H1 (cell line): Measurements from ENCODE around the gene GSTO2. TPM values are rescaled to one million over a fixed set of nuclear protein-coding genes. Genes with fewer than 3 reads are reported as not detected.

Source experiments
- CTCF ChIA-PET: fragments of 300-600 bp; sonication (Branson Sonifier 250); formaldehyde crosslinking; loops from one replicate; lab custom pipeline; 2021; ENCODE audit not compliant: partially characterized antibody; lab: Charles Lee
- POLR2A ChIA-PET: fragments of 300-600 bp; sonication (Branson Sonifier 250); formaldehyde crosslinking; loops from one replicate; lab custom pipeline; 2021; ENCODE audit warnings: inconsistent platforms; ENCODE audit not compliant: partially characterized antibody; lab: Charles Lee
- DNase-seq, 2 experiments: peaks; one replicate each; pipeline versions ENCODE4 v3.0.0 to v3.0.0-alpha.2; 2010 to 2022; ENCODE audit warnings: low spot score in 2 of 2, low read depth in 1 of 2, mixed read lengths in 1 of 2
- FAIRE-seq: peaks from 2 replicates; lab custom pipeline; 2011; peaks lifted over from hg19 to GRCh38; lab: Jason Lieb, UNC
- H2AFZ ChIP-seq: 2 replicates; pipeline ENCODE4 v1.8.1; 2012; ENCODE audit warnings: low read length, inconsistent platforms
- H2AK5ac ChIP-seq: 2 replicates; pipeline ENCODE4 v1.6.1; 2013; ENCODE audit warnings: low read depth, low read length
- H2BK120ac ChIP-seq: replicated peaks from 2 replicates; pipeline ENCODE3; 2013; ENCODE audit warnings: low read depth, low read length, inconsistent platforms
- H2BK12ac ChIP-seq: 2 replicates; pipeline ENCODE4 v1.6.1; 2013; ENCODE audit warnings: low read depth, low read length
- H2BK15ac ChIP-seq: 2 replicates; pipeline ENCODE4 v1.6.1; 2013; ENCODE audit warnings: low read length
- H2BK20ac ChIP-seq: 2 replicates; pipeline ENCODE4 v1.6.1; 2013; ENCODE audit warnings: low read length
- H2BK5ac ChIP-seq: 2 replicates; pipeline ENCODE4 v1.6.1; 2013; ENCODE audit warnings: low read depth, low read length
- H3K14ac ChIP-seq: 2 replicates; pipeline ENCODE4 v1.6.1; 2013; ENCODE audit warnings: inconsistent platforms; ENCODE audit not compliant: insufficient read length
- H3K18ac ChIP-seq: 2 replicates; pipeline ENCODE4 v1.6.1; 2013; ENCODE audit warnings: low read length; ENCODE audit errors: extremely low read depth
- H3K23ac ChIP-seq: 2 replicates; pipeline ENCODE4 v1.6.1; 2013; ENCODE audit warnings: inconsistent platforms; ENCODE audit not compliant: insufficient read length
- H3K23me2 ChIP-seq: 2 replicates; pipeline ENCODE4 v1.6.1; 2013; ENCODE audit warnings: low read depth, low read length
- H3K27ac ChIP-seq: 2 replicates; pipeline ENCODE4 v1.6.1; 2011; ENCODE audit warnings: low read depth, low read length, inconsistent platforms
- H3K27me3 ChIP-seq, 4 experiments: replicated peaks in 1 of 4; 1 replicate in 1 of 4; 2 replicates in 3 of 4; pipeline versions ENCODE4 v1.6.1 to v1.8.1; 2011 to 2013; ENCODE audit warnings: low read length in 3 of 4, mild to moderate bottlenecking in 3 of 4, inconsistent platforms in 2 of 4, mixed read lengths in 2 of 4, moderate library complexity in 1 of 4; ENCODE audit not compliant: control insufficient read depth in 3 of 4, insufficient read depth in 3 of 4; ENCODE audit errors: extremely low read depth in 1 of 4
- H3K36me3 ChIP-seq, 4 experiments: 2 replicates each; pipeline versions ENCODE4 v1.6.1 to v1.8.1; 2011 to 2013; ENCODE audit warnings: mild to moderate bottlenecking in 4 of 4, low read length in 3 of 4, moderate library complexity in 2 of 4, control low read depth in 1 of 4, inconsistent platforms in 1 of 4; ENCODE audit not compliant: insufficient read depth in 4 of 4, control insufficient read depth in 2 of 4
- H3K4ac ChIP-seq: replicated peaks from 2 replicates; pipeline ENCODE3; 2013; ENCODE audit warnings: low read length, low read depth, mixed read lengths, inconsistent platforms; ENCODE audit not compliant: insufficient read length
- H3K4me1 ChIP-seq, 4 experiments: replicated peaks in 1 of 4; 1 replicate in 1 of 4; 2 replicates in 3 of 4; pipeline versions ENCODE4 v1.6.1 to v1.8.1; 2011 to 2013; ENCODE audit warnings: low read length in 3 of 4, inconsistent platforms in 2 of 4, mixed read lengths in 1 of 4; ENCODE audit not compliant: insufficient read depth in 4 of 4, control insufficient read depth in 3 of 4
- H3K4me2 ChIP-seq, 2 experiments: 2 replicates each; pipeline versions ENCODE4 v1.6.1 to v1.8.1; 2011 to 2013; ENCODE audit warnings: low read depth in 2 of 2, low read length in 2 of 2, control low read depth in 1 of 2, inconsistent platforms in 1 of 2, mild to moderate bottlenecking in 1 of 2; ENCODE audit not compliant: insufficient read depth in 1 of 2
- H3K4me3 ChIP-seq, 4 experiments: fragments of 200-600, 300-600 bp in 1 of 4; sonication (generic), shearing (Covaris generic), sonication (Bioruptor Twin) in 1 of 4; 2 replicates each; pipeline versions ENCODE4 v1.5.1 to v1.8.1; 2011 to 2016; ENCODE audit warnings: low read length in 4 of 4, low read depth in 3 of 4, control low read depth in 2 of 4, inconsistent platforms in 2 of 4, mild to moderate bottlenecking in 2 of 4, mixed read lengths in 1 of 4, moderate library complexity in 1 of 4; ENCODE audit not compliant: insufficient read depth in 2 of 4; ENCODE audit errors: extremely low read depth in 1 of 4
- H3K56ac ChIP-seq: replicated peaks from 2 replicates; pipeline ENCODE3; 2013; ENCODE audit warnings: low read depth, mild to moderate bottlenecking, mixed read lengths, low read length, inconsistent platforms; ENCODE audit not compliant: insufficient read length
- H3K79me1 ChIP-seq: 2 replicates; pipeline ENCODE4 v1.6.1; 2013; ENCODE audit warnings: low read depth, low read length, control low read depth
- H3K79me2 ChIP-seq, 2 experiments: 2 replicates each; pipeline versions ENCODE4 v1.6.1 to v1.8.1; 2012 to 2013; ENCODE audit warnings: low read length in 2 of 2, mild to moderate bottlenecking in 2 of 2, inconsistent platforms in 1 of 2; ENCODE audit not compliant: insufficient read depth in 2 of 2, control insufficient read depth in 1 of 2
- H3K9ac ChIP-seq, 4 experiments: replicated peaks in 1 of 4; 1 replicate in 1 of 4; 2 replicates in 3 of 4; pipeline versions ENCODE4 v1.6.1 to v1.8.1; 2011 to 2013; ENCODE audit warnings: low read depth in 3 of 4, low read length in 3 of 4, control low read depth in 2 of 4, mild to moderate bottlenecking in 2 of 4, moderate library complexity in 2 of 4, inconsistent platforms in 1 of 4; ENCODE audit errors: extremely low read depth in 1 of 4
- H3K9me3 ChIP-seq, 2 experiments: 2 replicates each; pipeline versions ENCODE4 v1.6.1 to v1.8.1; 2012 to 2013; ENCODE audit warnings: mild to moderate bottlenecking in 2 of 2, moderate library complexity in 2 of 2, control low read depth in 1 of 2, inconsistent platforms in 1 of 2, low read depth in 1 of 2, low read length in 1 of 2, mixed read lengths in 1 of 2; ENCODE audit not compliant: insufficient read depth in 2 of 2
- H4K20me1 ChIP-seq, 2 experiments: replicated peaks in 1 of 2; 2 replicates each; pipeline versions ENCODE3 to v1.8.1; 2011 to 2013; ENCODE audit warnings: inconsistent platforms in 2 of 2, low read length in 2 of 2, mild to moderate bottlenecking in 1 of 2; ENCODE audit not compliant: insufficient read depth in 2 of 2, control insufficient read depth in 1 of 2
- H4K5ac ChIP-seq: 2 replicates; pipeline ENCODE4 v1.6.1; 2013; ENCODE audit warnings: low read length, low read depth, mixed read lengths, inconsistent platforms; ENCODE audit not compliant: insufficient read length
- H4K8ac ChIP-seq: 2 replicates; pipeline ENCODE4 v1.8.0; 2013; ENCODE audit warnings: mild to moderate bottlenecking, moderate library complexity, low read length, inconsistent platforms; ENCODE audit not compliant: insufficient read depth; ENCODE audit errors: extremely low read depth
- H4K91ac ChIP-seq: replicated peaks from 2 replicates; pipeline ENCODE3; 2013; ENCODE audit warnings: low read length, mixed read lengths, inconsistent platforms; ENCODE audit not compliant: insufficient read length
- ASH2L ChIP-seq: fragments of 200-600, 300-600 bp; sonication (generic); IDR thresholded peaks from one replicate; pipeline ENCODE4 v1.7.1; 2017; ENCODE audit warnings: low read length
- BCL11A ChIP-seq, 2 experiments: IDR thresholded peaks; one replicate each; pipeline ENCODE4 v1.6.1; 2011; ENCODE audit warnings: low read depth in 2 of 2, low read length in 2 of 2, mild to moderate bottlenecking in 2 of 2
- CBX5 ChIP-seq: fragments of 300-800, 300-1000 bp; sonication (generic); IDR thresholded peaks from 2 replicates; pipeline ENCODE4 v1.7.1; 2016; ENCODE audit warnings: antibody characterized with exemption, low read length, low read depth
- CBX8 ChIP-seq: fragments of 300-800, 300-1000 bp; sonication (generic); IDR thresholded peaks from 2 replicates; pipeline ENCODE4 v1.7.1; 2016; ENCODE audit warnings: low read depth, low read length, borderline replicate concordance
- GABPA ChIP-seq: IDR thresholded peaks from 2 replicates; pipeline ENCODE4 v1.6.1; 2011; ENCODE audit warnings: mild to moderate bottlenecking, low read length, moderate library complexity, borderline replicate concordance; ENCODE audit not compliant: insufficient read depth
- MAFK ChIP-seq: IDR thresholded peaks from 2 replicates; pipeline ENCODE4 v1.6.1; 2012; ENCODE audit warnings: low read depth, mild to moderate bottlenecking, improper control_type of control experiment, low read length
- POLR2A ChIP-seq, 2 experiments: IDR thresholded peaks; 1 replicate in 1 of 2; 2 replicates in 1 of 2; pipeline ENCODE4 v1.6.1; 2011; ENCODE audit warnings: low read depth in 2 of 2, low read length in 2 of 2, mild to moderate bottlenecking in 2 of 2; ENCODE audit errors: control extremely low read depth in 1 of 2
- RBBP5 ChIP-seq: IDR thresholded peaks from 2 replicates; pipeline ENCODE4 v1.7.1; 2012; ENCODE audit warnings: low read depth, mild to moderate bottlenecking, inconsistent platforms, low read length, moderate library complexity, borderline replicate concordance
- SP1 ChIP-seq: IDR thresholded peaks from 2 replicates; pipeline ENCODE4 v1.6.1; 2011; ENCODE audit warnings: low read depth, low read length
- SP4 ChIP-seq: IDR thresholded peaks from 2 replicates; pipeline ENCODE4 v1.6.1; 2012; ENCODE audit warnings: low read length, inconsistent platforms
- USF2 ChIP-seq: IDR thresholded peaks from 2 replicates; pipeline ENCODE4 v1.6.1; 2011; ENCODE audit warnings: low read length, improper control_type of control experiment
- YY1 ChIP-seq: IDR thresholded peaks from 2 replicates; pipeline ENCODE4 v1.6.1; 2011; ENCODE audit warnings: low read depth, mild to moderate bottlenecking, low read length
- WGBS, 2 experiments: shearing (Covaris generic) in 1 of 2; methylation state at CpG; one replicate each; pipeline versions ENCODE4 v1.1.6 to v1.1.7; 2013 to 2015; ENCODE audit warnings: low lambda C conversion rate in 2 of 2, mixed read lengths in 2 of 2, inconsistent platforms in 1 of 2, low coverage in 1 of 2, missing lambda C conversion rate in 1 of 2; ENCODE audit not compliant: insufficient replicate concordance in 2 of 2, insufficient coverage in 1 of 2, insufficient read length in 1 of 2; ENCODE audit errors: extremely low coverage in 1 of 2, missing lambda C conversion rate in 1 of 2; 5-methylcytosine and 5-hydroxymethylcytosine counted together
- polyA plus RNA-seq, 7 experiments: library from polyadenylated mRNA; depleted of rRNA in 3 of 7; stranded (reverse) in 5 of 7; unstranded in 2 of 7; fragments of >200 nt in 5 of 7; fragments of 200-250 nt in 2 of 7; gene quantifications; 1 replicate in 5 of 7; 2 replicates in 1 of 7; 4 replicates in 1 of 7; pipeline versions ENCODE4 v1.2.1 to v1.2.3, GENCODE V29; 2011 to 2013; ENCODE audit warnings: missing spikeins in 2 of 7, mixed read lengths in 2 of 7
- total RNA-seq: library from RNA; stranded (reverse); fragmentation: NEBNext Ultra II Directional; extraction: Animal tissue kit (Norgen Biotek cat#: 25700); gene quantifications from 2 replicates; pipeline ENCODE4 v1.2.1, GENCODE V29; 2021

Gene GSTO2
- total and polyA plus RNA-seq, 2 of the 8 experiments (the other 6 are each of a cell fraction or from before 2014, with no cell fraction given), result 13.1 to 41.7 TPM

- Histone ChIP-seq H3K4me3 (no peak overlapping the region), H3K79me1 (no peaks in the 10 kb centered on the region), H3K36me3 (no peaks in the 10 kb centered on the region), H2BK120ac (no peak overlapping the region), H3K4ac (no peak overlapping the region), H3K56ac (no peak overlapping the region), H2BK20ac (no peak overlapping the region), H3K23ac (no peak overlapping the region), H3K27me3 (peaks cover 0 to under 1% (median under 1%) of the 10 kb centered on the region in 4 experiments; a peak in 2 of 7 replicates), H4K91ac (no peak overlapping the region), H3K27ac (no peak overlapping the region), H2AFZ (no peak overlapping the region), H4K5ac (no peak overlapping the region), H3K18ac (no peak overlapping the region), H2BK15ac (no peak overlapping the region), H4K20me1 (no peaks in the 10 kb centered on the region), H3K9ac (no peak overlapping the region), H2BK5ac (no peak overlapping the region), H3K23me2 (peaks cover 4% of the 10 kb centered on the region; the same call in 1 of the 2 replicates), H3K9me3 (no peaks in the 10 kb centered on the region), H2BK12ac (no peak overlapping the region; the same call in 1 of the 2 replicates), H4K8ac (no peak overlapping the region), H2AK5ac (no peak overlapping the region), H3K4me2 (no peak overlapping the region; a peak in 1 of 4 replicates), H3K79me2 (no peaks in the 10 kb centered on the region), H3K4me1 (peaks cover 0 to 9% (median 1%) of the 10 kb centered on the region in 4 experiments; a peak in 2 of 7 replicates), H3K14ac (no peak overlapping the region)
- CTCF ChIA-PET, result interaction anchor here (1.2 to 17.2 kb wide), 8 partner anchors 7 to 72 kb away, joined by 3 to 379 read pairs (median 82); partner anchors contain the start of gene ITPRIP
- WGBS, 2 experiments, result 89% methylated on average over 2 of the region's 2 CpGs; no CpG with 5 or more reads in 1 of the 2 experiments
- FAIRE-seq (no peak), DNase-seq (no peak)
- TF ChIP-seq CBX5, result no peak
- TF ChIP-seq RBBP5, result no peak
- TF ChIP-seq MAFK, result no peak
- TF ChIP-seq GABPA, result no peak
- no peak for TF ChIP-seq YY1
- no peak for TF ChIP-seq SP4
- TF ChIP-seq BCL11A (IDR thresholded peaks at IDR 0.05; ENCODE audit: low read depth in 2 of 2, low read length in 2 of 2), result no peak
- TF ChIP-seq POLR2A (IDR thresholded peaks at IDR 0.05; ENCODE audit: control extremely low read depth in 1 of 2, low read depth in 2 of 2, low read length in 2 of 2), result no peak
- TF ChIP-seq SP1, result no peak
- TF ChIP-seq ASH2L, result no peak
- no peak for TF ChIP-seq CBX8
- TF ChIP-seq USF2, result no peak
- POLR2A ChIA-PET, result interaction anchor here (0.6 to 1.3 kb wide), 3 partner anchors 10 to 31 kb away, joined by 3 read pairs; partner anchors contain the start of gene ITPRIP
These were observed 79.6 kb downstream of the GSTO2 start for GRCh38 chr10:104348601-104349000.
